ENCODE results near the gene TMEM248.
A peak's percentile ranks its signal among the peaks of the same experiment; 100 is the strongest.

- TF ChIP-seq, protein P1, sequence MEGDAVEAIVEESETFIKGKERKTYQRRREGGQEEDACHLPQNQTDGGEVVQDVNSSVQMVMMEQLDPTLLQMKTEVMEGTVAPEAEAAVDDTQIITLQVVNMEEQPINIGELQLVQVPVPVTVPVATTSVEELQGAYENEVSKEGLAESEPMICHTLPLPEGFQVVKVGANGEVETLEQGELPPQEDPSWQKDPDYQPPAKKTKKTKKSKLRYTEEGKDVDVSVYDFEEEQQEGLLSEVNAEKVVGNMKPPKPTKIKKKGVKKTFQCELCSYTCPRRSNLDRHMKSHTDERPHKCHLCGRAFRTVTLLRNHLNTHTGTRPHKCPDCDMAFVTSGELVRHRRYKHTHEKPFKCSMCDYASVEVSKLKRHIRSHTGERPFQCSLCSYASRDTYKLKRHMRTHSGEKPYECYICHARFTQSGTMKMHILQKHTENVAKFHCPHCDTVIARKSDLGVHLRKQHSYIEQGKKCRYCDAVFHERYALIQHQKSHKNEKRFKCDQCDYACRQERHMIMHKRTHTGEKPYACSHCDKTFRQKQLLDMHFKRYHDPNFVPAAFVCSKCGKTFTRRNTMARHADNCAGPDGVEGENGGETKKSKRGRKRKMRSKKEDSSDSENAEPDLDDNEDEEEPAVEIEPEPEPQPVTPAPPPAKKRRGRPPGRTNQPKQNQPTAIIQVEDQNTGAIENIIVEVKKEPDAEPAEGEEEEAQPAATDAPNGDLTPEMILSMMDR (IDR thresholded peaks at IDR 0.05; ENCODE audit: extremely low read depth in 1 of 2, insufficient read depth in 1 of 2, low read depth in 1 of 2, low read length in 2 of 2), result no peak
- TF ChIP-seq FOS (IDR thresholded peaks at IDR 0.05; ENCODE audit: borderline replicate concordance, insufficient read depth, low read length) (no peak), EZH2 (IDR thresholded peaks at IDR 0.05; ENCODE audit: borderline replicate concordance, low read depth, low read length, severe bottlenecking) (no peak), GATA2 (IDR thresholded peaks at IDR 0.05; ENCODE audit: insufficient read depth, insufficient read length, low read depth, low read length) (no peak), POLR2A (IDR thresholded peaks at IDR 0.05; ENCODE audit: low read depth, low read length) (peak; percentile 61), MYC (IDR thresholded peaks at IDR 0.05; ENCODE audit: low read depth, low read length) (peak; percentile 98)
- TF ChIP-seq, protein P2, sequence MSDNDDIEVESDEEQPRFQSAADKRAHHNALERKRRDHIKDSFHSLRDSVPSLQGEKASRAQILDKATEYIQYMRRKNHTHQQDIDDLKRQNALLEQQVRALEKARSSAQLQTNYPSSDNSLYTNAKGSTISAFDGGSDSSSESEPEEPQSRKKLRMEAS (IDR thresholded peaks at IDR 0.05; ENCODE audit: insufficient read depth, insufficient read length), result peak; percentile 78
These were observed at the start of gene TMEM248 for GRCh38 chr7:66920769-66921395.
